ENCODE results near the gene YBEY. TPM values are rescaled to one million over a fixed set of nuclear protein-coding genes. Genes with fewer than 3 reads are reported as not detected.
"Not testable (repeated sequence)": the region's sequence is repeated elsewhere in the genome, so short reads cannot be mapped to it uniquely, and the experiment has no call there.

Gene YBEY
- 20.4 TPM for total RNA-seq
- long read RNA-seq, transcript YBEY-206 (5 exons, 744 nt) = major isoform, 13 of 21 reads
- long read RNA-seq, partial matches to known transcripts = 4 of 21 reads
- long read RNA-seq, other reads (novel, unspliced or antisense) = 2 of 21 reads

- intact Hi-C loops (cut with DNase I) = no loop called here
- peaks cover 66% of the 10 kb centered on the region for H3K4me1 ChIP-seq
- ATAC-seq (peak; percentile 98), DNase-seq (peak; percentile 93)
- peak within 1 kb of the TSS; percentile 96 for H3K4me3 ChIP-seq
- H3K27me3 ChIP-seq (ENCODE audit: low read depth) = no peaks in the 10 kb centered on the region
- no peaks in the 10 kb centered on the region for H3K9me3 ChIP-seq
- TF ChIP-seq CTCF (IDR thresholded peaks at IDR 0.05) = peak; percentile 36
- H3K27ac ChIP-seq = peak within 1 kb of the TSS; percentile 97
- peaks cover 34% of the 10 kb centered on the region for H3K36me3 ChIP-seq
Measured at GRCh38 chr21:46285761-46286647, at the start of gene YBEY. Gene YBEY, plus strand, starts transcription at chr21:46286342. Its CDS starts 572 bp downstream, at chr21:46286914.

- no peak for TF ChIP-seq CTCF (IDR thresholded peaks at IDR 0.05)
- intact Hi-C loops (cut with DNase I) = no loop called here
- Histone ChIP-seq H3K9me3 (no peaks in the 10 kb centered on the region), H3K27me3 (ENCODE audit: low read depth) (no peaks in the 10 kb centered on the region), H3K36me3 (peaks cover 100% of the 10 kb centered on the region), H3K4me3 (no peak overlapping the region), H3K27ac (no peak overlapping the region), H3K4me1 (no peaks in the 10 kb centered on the region)
- ATAC-seq (no peak), DNase-seq (no peak)
Measured at GRCh38 chr21:46237474-46237873, 48.7 kb upstream of the YBEY start.

- H3K36me3 ChIP-seq = peaks cover 100% of the 10 kb centered on the region
- no peak for DNase-seq
- intact Hi-C loops (cut with DNase I) = no loop called here
Measured at GRCh38 chr21:46239817-46240325, 46.3 kb upstream of the YBEY start.

GRCh38 chr21:46241577-46241976 lies 44.6 kb upstream of the YBEY start:
- DNase-seq; H3K4me1 ChIP-seq; H3K4me3 ChIP-seq; intact Hi-C loops (cut with DNase I); H3K27ac ChIP-seq; H3K9me3 ChIP-seq; H3K27me3 ChIP-seq (ENCODE audit: low read depth); ATAC-seq: not testable (repeated sequence)
- peaks cover 100% of the 10 kb centered on the region for H3K36me3 ChIP-seq

More at GRCh38 chr21:46239817-46240325, 46.3 kb upstream of the YBEY start:
- Histone ChIP-seq H3K4me3 (no peak overlapping the region), H3K4me1 (no peaks in the 10 kb centered on the region), H3K27me3 (ENCODE audit: low read depth) (no peaks in the 10 kb centered on the region), H3K27ac (no peak overlapping the region), H3K9me3 (no peaks in the 10 kb centered on the region)
- TF ChIP-seq CTCF (IDR thresholded peaks at IDR 0.05) = no peak
- ATAC-seq = no peak

- intact Hi-C loops (cut with DNase I) = no loop called here
- no peak overlapping the region for H3K4me3 ChIP-seq
- no peaks in the 10 kb centered on the region for H3K4me1 ChIP-seq
- no peaks in the 10 kb centered on the region for H3K9me3 ChIP-seq
- ATAC-seq = no peak
- no peak overlapping the region for H3K27ac ChIP-seq
- no peak for TF ChIP-seq CTCF (IDR thresholded peaks at IDR 0.05)
- no peaks in the 10 kb centered on the region for H3K27me3 ChIP-seq (ENCODE audit: low read depth)
- H3K36me3 ChIP-seq = peaks cover 99% of the 10 kb centered on the region
- DNase-seq = no peak
Measured at GRCh38 chr21:46243325-46243724, 42.8 kb upstream of the YBEY start.

GRCh38 chr21:46243960-46244361 lies 42.2 kb upstream of the YBEY start:
- ATAC-seq (no peak), DNase-seq (no peak)
- no peak for TF ChIP-seq CTCF (IDR thresholded peaks at IDR 0.05)
- no peak overlapping the region for H3K27ac ChIP-seq
- H3K4me3 ChIP-seq = no peak overlapping the region
- intact Hi-C loops (cut with DNase I) = no loop called here
- no peaks in the 10 kb centered on the region for H3K27me3 ChIP-seq (ENCODE audit: low read depth)
- H3K4me1 ChIP-seq = no peaks in the 10 kb centered on the region
- H3K9me3 ChIP-seq = no peaks in the 10 kb centered on the region
- H3K36me3 ChIP-seq = peaks cover 99% of the 10 kb centered on the region

All from lower lobe of right lung (tissue), 2 donors.